ENCODE data around the gene PPP1CA.
"Not testable (repeated sequence)": the region's sequence is repeated elsewhere in the genome, so short reads cannot be mapped to it uniquely, and the experiment has no call there.

Gene PPP1CA

DNA sequence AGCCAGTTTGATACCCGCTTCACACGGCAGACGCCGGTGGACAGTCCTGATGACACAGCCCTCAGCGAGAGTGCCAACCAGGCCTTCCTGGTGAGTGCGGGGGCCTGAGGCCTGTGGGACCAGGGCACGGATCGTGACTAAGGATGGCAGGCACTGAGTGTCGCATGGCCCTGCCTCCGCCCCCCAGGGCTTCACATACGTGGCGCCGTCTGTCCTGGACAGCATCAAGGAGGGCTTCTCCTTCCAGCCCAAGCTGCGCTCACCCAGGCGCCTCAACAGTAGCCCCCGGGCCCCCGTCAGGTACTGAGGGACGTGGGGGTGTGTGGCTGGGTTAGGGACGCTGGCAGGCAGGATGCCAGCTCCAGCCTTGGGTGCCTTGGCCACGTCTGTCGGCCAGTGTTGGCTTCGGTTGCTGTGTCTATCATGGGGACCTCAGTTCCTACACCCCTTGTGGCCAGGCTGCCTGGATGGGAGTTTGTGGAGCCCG, 32.8 kb upstream of the PPP1CA start:
- no peak for DNase-seq

DNA sequence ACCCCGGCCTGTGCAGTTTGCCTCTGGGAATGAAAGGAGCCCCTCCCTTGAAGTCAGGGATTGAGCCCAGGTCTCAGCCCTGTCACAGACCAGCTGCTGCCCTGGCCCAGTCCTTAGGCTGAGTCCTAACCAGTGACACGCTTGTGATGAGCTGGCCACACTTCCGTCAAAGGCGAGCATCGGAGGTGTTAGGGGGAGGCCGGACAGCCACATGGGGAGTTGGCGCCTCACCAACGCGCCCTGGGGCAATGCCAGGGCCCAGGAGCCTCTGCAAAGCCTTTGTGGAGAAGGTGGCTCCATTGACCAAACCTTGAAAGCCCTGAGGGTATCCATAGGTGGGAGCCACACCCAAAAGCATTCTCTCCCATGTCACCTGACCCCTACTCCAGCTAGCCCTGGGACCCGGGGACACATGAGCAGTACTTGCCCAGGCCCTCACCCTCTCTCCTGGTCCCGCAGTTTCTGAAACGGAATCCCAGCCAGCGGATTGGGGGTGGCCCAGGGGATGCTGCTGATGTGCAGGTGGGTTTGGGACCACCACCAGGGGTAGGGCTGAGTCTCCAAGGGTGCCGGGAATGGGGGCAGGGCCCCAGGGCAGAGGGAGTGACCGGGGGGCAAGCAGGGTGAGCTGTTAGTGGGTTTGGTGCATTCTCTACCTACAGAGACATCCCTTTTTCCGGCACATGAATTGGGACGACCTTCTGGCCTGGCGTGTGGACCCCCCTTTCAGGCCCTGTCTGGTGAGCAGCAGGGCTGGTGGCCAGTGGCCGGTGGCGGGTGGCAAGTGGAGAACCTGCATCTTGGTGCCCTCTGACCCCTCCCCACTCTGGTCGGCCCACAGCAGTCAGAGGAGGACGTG, 32.1 kb upstream of the PPP1CA start:
- no peak for DNase-seq

DNA sequence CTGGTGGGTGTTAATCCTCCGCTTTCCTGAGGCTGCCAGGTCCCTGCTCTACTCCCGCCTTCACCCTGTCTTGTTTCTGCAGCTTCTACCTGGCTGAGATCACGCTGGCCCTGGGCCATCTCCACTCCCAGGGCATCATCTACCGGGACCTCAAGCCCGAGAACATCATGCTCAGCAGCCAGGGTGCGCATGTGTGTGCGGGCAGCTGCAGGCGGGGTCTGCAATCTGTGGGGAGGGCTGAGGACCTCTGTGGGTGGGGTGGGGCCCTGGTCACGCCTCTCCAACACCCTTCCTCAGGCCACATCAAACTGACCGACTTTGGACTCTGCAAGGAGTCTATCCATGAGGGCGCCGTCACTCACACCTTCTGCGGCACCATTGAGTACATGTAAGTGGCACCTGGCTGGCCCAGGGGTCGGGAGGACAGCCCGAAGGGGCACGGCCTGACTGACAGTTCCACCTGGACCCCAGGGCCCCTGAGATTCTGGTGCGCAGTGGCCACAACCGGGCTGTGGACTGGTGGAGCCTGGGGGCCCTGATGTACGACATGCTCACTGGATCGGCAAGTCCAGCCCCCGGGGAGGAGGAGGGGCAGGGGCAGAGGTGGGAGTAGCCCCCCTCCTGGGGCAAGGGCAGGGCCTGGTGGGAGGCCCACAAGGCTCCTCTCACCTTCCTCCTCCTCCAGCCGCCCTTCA, 31.1 kb upstream of the PPP1CA start:
- DNase-seq: no peak

DNA sequence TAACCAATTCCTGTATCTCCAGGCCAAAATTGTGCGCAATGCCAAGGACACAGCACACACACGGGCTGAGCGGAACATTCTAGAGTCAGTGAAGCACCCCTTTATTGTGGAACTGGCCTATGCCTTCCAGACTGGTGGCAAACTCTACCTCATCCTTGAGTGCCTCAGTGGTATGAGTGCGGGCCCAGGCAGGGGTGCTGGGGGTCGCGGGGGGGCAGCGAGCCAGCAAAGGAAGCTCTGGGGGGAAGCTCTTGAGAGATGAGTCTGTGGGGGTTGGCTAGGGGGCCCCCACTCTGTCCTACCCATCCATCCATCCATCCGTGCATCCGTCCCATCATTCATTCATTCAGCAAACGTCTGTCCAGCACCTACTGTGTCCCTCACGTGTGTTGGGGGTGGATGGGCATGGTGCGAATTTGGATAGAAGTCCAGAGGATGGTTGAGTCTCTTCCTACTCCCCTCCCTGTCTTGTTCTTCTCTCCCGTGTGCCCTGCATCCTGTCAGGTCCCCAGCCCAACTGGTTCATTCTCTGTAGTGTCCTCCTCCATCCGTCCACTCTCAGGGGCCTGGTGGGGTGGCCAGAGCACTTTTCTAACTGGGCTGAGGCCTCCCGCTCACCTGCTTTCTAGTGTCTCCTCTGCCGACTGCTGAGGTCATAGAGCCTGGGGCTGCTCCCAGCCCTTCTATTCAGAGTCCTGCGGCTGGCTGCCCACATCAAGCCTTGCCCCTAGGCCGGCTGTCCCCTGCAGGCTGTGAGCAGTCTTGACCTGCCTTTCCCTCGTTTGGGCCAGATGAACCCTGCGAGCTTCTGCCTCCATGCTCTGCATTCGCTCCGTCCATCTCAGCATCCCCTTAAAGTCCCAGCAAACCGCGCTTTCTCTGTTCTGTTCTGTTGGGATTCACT, 29.9 kb upstream of the PPP1CA start:
- DNase-seq: no peak

DNA sequence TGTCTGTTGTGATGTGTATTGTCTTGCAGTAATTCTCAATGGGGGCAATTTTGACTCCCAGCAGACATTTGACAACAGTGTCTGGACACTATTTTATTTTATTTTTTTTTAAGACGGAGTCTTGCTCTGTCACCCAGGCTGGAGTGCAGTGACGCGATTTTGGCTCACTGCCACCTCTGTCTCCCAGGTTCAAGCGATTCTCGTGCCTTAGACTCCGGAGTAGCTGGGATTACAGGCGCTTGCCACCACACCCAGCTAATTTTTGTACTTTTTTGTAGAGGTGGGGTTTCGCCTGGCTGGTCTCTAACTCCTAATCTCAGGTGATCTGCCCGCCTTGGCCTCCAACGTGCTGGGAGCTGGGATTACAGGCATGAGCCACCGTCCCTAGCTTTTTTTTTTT, 28.1 kb upstream of the PPP1CA start:
- no peak for DNase-seq

DNA sequence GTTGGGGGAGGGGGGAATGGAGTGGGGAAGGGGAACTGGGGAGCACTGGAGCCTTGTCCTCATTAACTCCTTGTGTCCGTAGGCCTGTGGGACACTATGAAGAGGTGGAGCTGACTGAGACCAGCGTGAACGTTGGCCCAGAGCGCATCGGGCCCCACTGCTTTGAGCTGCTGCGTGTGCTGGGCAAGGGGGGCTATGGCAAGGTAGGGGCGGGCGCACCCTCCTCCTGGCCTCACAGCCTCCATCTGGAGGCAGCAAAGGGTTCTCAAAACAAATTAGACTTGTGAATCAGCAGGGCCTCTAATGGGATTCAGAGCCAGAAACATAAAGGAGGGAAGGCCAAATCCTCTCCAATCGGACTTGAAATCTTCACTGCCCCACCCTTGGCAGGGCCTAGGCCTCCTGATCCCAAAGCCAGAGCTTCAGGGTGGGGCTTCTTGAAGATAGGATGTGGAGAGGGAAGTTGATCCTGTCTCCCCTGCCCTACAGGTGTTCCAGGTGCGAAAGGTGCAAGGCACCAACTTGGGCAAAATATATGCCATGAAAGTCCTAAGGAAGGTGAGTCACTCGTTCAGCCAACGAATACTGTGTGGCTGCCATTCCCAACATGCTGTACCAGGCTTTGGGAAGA, 27.5 kb upstream of the PPP1CA start:
- no peak for DNase-seq

DNA sequence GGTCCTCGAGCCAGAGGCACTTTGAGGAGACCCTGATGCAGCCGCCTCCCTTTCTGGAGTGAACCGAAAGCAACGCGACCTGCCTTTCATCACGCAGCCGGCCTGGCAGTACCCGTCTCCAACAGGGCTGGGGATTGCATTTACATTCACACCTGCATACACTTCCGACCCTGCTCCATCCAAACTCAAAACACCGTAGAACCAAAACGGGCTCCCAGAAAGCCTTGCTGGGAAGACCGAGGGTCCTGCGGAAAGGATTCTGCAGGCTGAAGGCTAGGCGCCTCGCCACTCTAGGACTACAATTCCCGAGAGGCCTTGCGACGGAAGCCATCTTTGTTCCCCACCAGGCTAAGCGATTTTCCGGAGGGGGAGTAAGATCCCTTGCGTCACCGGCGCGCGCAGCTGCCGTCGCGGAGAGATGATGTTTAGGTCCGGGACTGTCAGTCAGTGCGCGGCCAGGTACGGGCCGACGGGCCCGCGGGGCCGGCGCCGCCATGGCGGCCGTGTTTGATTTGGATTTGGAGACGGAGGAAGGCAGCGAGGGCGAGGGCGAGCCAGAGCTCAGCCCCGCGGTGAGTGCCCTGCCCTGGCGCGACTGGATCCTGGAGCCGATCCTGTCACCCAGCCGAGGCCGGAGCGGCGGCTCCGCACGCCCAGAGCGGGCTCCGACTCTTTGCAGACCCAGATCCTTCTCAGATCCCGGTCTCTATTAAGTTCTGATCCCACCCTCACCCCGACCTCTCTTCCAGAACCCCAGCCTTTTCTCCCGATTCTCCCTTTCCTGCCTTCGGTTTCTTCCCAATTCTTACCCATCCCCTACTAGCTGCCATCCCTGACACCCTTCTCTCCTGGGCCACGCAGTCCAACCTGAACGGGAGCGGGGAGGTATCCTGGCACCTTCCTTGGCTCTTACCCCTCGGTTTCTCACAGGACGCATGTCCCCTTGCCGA, 26.7 kb upstream of the PPP1CA start, which contains the start of gene RPS6KB2:
Gene RPS6KB2 (plus strand): TSS at position 443 of the 950 bp plus-strand sequence. CDS start 52 bp downstream, at position 495.
- DNase-seq: peak; percentile 93 to 97

DNA sequence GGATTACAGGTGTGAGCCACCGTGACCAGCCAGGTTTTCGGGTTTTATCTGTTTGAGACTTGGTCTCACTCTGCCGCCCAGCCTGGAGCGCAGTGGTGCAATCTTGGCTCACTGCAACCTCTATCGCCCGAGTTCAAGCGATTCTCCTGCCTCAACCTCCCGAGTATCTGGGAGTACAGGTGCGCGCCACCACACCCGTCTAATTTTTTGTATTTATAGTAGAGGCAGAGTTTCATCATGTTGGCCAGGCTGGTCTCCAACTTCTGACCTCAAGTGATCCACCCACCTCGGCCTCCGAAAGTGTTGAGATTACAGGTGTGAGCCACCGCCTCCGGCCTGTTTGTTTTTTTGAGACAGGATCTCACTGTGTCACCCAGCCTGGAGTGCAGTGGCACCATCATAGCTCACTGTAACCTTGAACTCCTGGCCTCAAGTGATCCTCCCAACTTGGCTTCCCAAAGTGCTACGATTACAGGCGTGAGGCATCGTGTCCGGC, 25.8 kb upstream of the PPP1CA start:
- not testable (repeated sequence) for DNase-seq

DNA sequence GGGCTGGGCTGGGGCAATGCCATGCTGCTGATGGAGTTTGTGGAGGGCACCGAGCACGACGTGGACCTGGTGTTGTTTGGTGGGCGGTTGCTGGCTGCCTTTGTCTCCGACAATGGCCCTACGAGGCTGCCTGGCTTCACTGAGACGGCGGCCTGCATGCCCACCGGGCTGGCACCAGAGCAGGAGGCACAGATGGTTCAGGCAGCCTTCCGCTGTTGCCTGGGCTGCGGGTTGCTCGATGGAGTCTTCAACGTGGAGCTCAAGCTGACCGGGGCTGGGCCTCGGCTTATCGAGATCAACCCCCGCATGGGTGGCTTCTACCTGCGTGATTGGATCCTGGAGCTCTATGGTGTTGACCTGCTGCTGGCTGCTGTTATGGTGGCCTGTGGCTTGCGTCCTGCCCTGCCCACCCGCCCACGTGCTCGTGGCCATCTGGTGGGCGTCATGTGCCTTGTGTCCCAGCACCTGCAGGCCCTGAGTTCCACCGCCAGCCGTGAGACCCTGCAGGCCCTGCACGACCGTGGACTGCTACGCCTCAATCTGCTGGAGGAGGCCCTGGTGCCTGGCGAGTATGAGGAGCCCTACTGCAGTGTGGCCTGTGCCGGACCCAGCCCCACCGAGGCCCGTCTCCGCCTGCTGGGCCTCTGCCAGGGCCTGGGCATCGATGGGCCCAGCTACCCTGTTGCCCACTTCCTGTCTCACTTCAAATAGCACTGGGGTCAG, 22.4 kb upstream of the PPP1CA start:
- DNase-seq: no peak

DNA sequence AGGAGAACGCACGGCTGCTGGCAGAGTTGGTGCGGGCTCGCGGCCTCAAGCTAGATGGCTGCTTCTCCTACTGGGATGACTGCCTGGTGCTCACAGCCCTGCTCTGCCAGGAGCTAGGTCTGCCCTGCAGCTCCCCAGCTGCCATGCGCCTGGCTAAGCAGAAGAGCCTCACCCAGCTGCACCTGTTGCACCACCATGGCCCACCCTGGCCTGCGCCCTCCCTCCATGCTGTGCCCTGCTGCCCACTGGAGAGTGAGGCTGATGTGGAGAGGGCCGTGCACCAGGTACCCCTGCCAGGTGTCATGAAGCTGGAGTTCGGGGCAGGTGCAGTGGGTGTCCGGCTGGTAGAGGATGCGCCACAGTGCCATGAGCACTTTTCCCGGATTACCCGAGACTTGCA, 21.8 kb upstream of the PPP1CA start:
- no peak for DNase-seq

DNA sequence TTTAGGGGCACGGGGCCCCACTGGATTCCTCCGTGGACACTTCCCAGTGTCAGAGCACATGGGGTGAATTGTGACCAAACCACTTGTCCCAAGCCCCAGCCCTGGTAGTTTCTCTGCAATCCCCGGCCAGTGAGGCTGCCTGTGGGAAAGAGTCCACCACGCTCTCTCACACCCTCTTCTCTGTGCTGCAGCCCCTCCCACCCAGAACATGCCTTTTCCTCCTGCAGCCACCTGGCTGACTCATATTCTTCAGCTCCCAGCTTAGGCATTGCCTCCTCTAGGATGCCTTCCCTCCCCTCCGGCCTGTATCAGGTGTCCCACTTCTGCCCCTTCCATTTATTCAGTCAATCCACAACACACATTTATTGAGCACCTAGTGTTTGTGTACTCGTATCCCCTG, 21.2 kb upstream of the PPP1CA start:
- no peak for DNase-seq

DNA sequence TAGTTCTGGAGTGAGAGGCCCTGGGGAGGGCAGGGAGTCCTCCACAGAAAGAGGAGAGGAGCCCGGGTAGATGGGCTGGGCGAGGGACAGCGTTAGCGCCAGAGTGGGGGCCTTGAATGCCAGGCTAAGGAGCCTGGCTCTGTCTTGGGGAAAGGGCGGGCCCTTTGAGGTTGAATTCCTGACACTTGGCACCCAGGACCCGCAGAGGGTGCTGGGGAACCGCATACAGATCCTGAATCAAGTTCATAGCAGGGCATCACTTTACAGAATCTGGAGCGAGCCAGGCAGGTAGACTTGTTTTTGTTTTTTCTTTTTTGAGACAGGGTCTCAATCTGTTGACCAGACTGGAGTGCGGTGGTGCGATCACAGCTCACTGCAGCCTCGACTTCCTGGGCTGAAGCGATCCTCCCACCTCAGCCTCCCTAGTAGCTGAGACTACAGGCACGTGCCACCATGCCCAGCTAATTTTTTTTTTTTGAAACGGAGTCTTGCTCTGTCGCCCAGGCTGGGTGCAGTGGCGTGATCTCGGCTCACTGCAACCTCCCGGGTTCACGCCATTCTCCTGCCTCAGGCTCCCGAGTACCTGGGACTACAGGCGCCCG, 19.9 kb upstream of the PPP1CA start:
- DNase-seq: no peak

DNA sequence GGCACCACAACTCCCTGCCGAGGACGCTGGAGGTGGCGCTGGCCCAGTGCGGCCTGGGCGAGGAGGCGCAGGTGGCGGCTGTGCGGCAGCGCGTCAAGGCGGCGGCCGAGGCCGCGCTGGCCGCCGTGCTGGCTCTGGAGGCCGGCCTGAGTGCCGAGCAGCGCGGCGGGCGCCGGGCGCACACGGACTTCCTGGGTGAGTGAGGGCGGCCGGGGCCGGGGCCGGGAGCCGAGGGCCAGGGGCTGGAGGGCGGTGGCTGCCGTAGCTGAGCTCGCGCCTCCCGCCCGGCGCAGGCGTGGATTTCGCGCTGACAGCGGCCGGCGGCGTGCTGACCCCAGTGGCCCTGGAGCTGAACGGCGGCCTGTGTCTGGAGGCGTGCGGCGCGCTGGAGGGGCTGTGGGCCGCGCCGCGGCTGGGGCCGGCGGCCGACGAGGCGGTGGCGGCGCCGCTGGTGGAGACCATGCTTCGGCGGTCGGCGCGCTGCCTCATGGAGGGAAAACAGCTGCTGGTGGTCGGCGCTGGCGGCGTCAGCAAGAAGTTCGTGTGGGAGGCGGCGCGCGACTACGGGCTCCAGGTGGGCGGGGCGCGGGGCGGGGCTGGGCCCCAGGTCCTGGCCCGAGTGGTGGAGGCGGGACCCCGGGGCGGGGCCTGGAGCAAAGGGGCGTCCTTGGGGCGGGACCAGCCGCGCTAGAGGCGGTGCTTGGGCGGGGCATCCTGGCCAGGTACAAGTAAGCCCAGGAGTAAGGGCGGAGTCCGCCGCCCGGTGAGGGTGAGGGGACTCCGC, 19.2 kb upstream of the PPP1CA start:
- DNase-seq: peak; percentile 92

DNA sequence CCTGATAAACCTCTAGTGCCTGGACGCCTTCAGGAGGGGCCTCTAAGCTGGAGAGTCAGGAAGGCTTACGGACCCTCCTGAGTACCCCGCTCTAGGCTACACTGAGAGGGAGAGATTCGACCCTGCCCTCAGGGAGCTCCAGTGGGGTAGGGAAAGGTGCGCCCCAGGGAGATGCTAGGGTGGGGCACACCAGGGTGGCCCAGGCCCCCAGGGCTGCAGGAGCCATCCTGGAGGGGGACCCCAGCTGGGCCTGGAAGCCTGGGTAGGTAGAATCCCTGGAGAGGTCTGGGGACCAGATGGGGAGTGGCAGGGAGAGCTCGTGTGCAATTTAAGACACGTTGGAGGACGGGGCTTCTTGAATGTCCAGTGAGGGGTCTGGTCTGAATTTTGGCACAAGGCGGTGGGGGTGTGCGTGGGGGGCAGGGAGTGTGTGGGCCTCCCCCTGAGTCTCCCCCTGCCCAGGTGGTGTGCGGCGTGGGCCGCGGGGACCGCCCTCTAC, 18.5 kb upstream of the PPP1CA start:
- no peak for DNase-seq

DNA sequence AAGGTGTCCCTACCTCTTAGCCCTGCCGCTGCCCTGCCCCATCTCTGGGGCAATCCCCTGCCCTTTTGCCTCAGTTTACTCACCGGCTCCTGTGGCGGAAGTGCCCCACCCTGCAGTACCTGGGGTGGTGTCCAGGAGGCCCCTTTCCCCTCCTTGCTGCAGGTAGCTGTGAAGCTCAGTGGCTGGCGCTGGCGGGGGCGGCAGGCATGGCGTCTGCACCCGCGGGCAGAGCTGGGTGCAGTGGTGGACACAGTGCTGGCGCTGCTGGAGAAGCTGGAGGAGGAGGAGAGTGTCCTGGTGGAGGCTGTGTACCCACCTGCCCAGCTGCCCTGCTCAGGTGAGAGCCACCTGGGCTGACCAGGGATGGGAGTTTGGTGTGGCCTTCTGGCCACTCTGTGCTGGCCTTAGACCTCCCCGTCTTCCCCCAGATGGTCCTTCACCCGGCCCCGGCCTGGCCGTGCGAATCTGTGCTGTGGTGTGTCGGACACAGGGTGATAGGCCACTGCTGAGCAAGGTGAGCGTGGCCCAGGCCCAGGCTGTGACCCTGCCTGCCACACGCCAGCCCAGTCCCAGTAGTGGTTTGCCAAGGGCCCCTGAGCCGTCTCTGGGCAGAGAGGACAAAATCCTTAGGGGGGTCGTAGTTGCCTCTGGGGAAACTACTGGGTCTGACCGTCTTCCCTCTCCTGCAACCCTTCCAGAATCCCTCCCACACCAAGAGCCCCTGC, 17.8 kb upstream of the PPP1CA start:
- no peak for DNase-seq

DNA sequence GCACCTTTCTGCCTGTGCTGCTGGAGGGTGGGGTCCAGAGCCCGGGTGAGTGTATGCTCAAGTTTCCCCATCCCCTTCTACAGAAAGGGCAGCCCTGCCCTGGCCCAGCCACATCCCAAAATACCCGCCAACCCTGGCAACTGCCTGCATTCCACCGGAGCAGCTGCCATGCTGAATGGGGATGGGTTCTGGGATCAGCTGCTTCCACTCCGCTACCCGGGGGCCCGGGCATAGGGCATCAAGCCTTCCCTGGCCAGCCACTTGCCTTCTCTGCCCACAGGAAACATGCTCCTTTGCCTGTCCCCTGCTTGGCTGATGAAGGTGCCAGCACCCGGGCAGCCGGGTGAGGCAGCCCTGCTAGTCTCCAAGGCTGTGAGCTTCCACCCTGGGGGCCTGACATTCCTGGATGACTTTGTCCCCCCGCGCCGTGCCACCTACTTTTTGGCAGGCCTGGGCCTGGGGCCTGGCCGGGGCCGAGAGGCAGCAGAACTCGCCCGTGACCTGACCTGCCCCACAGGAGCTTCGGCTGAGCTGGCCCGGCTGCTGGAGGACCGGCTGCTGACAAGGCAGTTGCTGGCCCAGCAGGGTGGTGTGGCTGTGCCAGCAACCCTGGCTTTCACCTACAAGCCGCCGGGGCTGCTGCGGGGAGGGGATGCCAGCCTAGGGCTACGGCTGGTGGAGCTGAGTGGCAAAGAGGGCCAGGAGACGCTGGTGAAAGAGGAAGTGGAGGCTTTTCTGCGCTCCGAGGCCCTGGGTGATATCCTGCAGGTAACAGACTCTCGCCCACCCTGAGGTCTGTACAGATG, 17.0 kb upstream of the PPP1CA start:
- no peak for DNase-seq

DNA sequence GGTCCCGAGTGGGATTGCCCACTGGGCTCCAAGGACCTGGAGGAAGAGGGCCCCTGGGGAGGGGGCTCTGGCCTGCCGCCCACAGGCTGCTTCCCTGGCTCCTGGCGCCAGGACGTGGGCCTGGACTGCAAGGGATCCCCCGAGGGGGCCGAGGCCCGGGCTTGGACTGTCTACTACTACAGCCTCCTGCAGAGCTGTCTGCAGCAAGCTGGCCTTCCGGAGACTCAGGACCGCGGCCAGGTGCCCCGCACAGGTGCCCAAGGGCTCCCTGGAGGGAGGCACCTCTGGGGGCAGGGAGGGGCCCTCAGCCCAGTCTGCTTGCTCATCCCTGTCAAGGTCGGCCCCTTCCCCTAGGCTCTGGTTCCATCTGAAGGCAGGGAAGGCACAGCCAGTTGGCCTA, 15.8 kb upstream of the PPP1CA start:
- no peak for DNase-seq

All from NCI-H187 (cell line).